PC-3 (cell line): ENCODE measurements around the gene LIN7A. TPM values are rescaled to one million over a fixed set of nuclear protein-coding genes. Genes with fewer than 3 reads are reported as not detected.

Source experiments
- ATAC-seq: fragments of 200-7000 bp; cut with Tn5 transposase; 2 replicates; pipeline ENCODE4 v1.9.1; 2020; ENCODE audit warnings: mild to moderate bottlenecking, moderate library complexity
- BruUV-seq: library from RNA; stranded (reverse); fragments of 400-500 nt; replicated peaks from 2 replicates; lab custom pipeline; 2021; lab: Mats Ljungman, UMichigan
- CTCF ChIA-PET: fragments of 300-600 bp; sonication (Branson Sonifier 250); formaldehyde crosslinking; loops from one replicate; lab custom pipeline; 2022; ENCODE audit warnings: antibody characterized with exemption; lab: Charles Lee
- POLR2A ChIA-PET: fragments of 300-600 bp; sonication (Branson Sonifier 250); formaldehyde crosslinking; loops from one replicate; lab custom pipeline; 2022; ENCODE audit warnings: antibody characterized with exemption; ENCODE audit not compliant: unreplicated experiment; lab: Charles Lee
- DNase-seq: peaks from one replicate; pipeline ENCODE4 v3.0.0-alpha.2; 2015
- H2AFZ ChIP-seq: fragments of 300-600 bp; sonication (generic); 2 replicates; pipeline ENCODE4 v1.6.0; 2016; ENCODE audit warnings: antibody characterized with exemption, low read length
- H3F3A ChIP-seq: fragments of 300-600 bp; sonication (generic); one replicate; pipeline ENCODE4 v1.6.0; 2017; ENCODE audit warnings: antibody characterized with exemption, low read length, control low read depth, mild to moderate bottlenecking; ENCODE audit not compliant: unreplicated experiment
- H3K27ac ChIP-seq: fragments of 300-600 bp; sonication (generic); 2 replicates; pipeline ENCODE4 v1.5.1; 2016; ENCODE audit warnings: mild to moderate bottlenecking, low read length
- H3K27me3 ChIP-seq: fragments of 300-600 bp; sonication (generic); 2 replicates; pipeline ENCODE4 v1.6.1; 2016; ENCODE audit warnings: low read length, mixed read lengths
- H3K36me3 ChIP-seq: fragments of 300-600 bp; sonication (generic); 2 replicates; pipeline ENCODE4 v1.6.1; 2016; ENCODE audit warnings: low read depth, mixed run types, low read length, mixed read lengths
- H3K4me1 ChIP-seq: fragments of 300-600 bp; sonication (generic); 2 replicates; pipeline ENCODE4 v1.5.1; 2016; ENCODE audit warnings: low read length; ENCODE audit not compliant: insufficient read depth
- H3K4me2 ChIP-seq: fragments of 300-600 bp; sonication (generic); 2 replicates; pipeline ENCODE4 v1.6.0; 2016; ENCODE audit warnings: low read length
- H3K4me3 ChIP-seq: fragments of 300-600 bp; sonication (generic); 2 replicates; pipeline ENCODE4 v1.5.1; 2016; ENCODE audit warnings: mild to moderate bottlenecking, low read length, mixed read lengths
- H3K79me2 ChIP-seq: fragments of 300-600 bp; sonication (generic); 2 replicates; pipeline ENCODE4 v1.6.1; 2017; ENCODE audit warnings: low read length, mixed read lengths
- H3K9ac ChIP-seq: fragments of 300-600 bp; sonication (generic); 2 replicates; pipeline ENCODE4 v1.6.0; 2016; ENCODE audit warnings: mild to moderate bottlenecking, low read length
- H3K9me2 ChIP-seq: fragments of 300-600 bp; sonication (generic); replicated peaks from 2 replicates; pipeline ENCODE4 v1.6.1; 2016; ENCODE audit warnings: mixed run types, low read length, mixed read lengths
- H3K9me3 ChIP-seq: fragments of 300-600 bp; sonication (generic); 2 replicates; pipeline ENCODE4 v1.6.1; 2016; ENCODE audit warnings: low read length, mixed read lengths
- H4K20me1 ChIP-seq: fragments of 300-600 bp; sonication (generic); 2 replicates; pipeline ENCODE4 v1.6.1; 2016; ENCODE audit warnings: low read length, mixed read lengths
- CTCF ChIP-seq: fragments of 300-600 bp; sonication (generic); conservative IDR thresholded peaks from 2 replicates; pipeline ENCODE4 v1.5.1; 2017; ENCODE audit warnings: antibody characterized with exemption, low read depth, mild to moderate bottlenecking, low read length
- EZH2 ChIP-seq: fragments of 300-600 bp; sonication (generic); IDR thresholded peaks from one replicate; pipeline ENCODE4 v1.6.1; 2017; ENCODE audit warnings: antibody characterized with exemption, mild to moderate bottlenecking, low read length; ENCODE audit not compliant: unreplicated experiment
- EZH2phosphoT487 ChIP-seq: fragments of 300-600 bp; sonication (generic); IDR thresholded peaks from 2 replicates; pipeline ENCODE4 v1.6.1; 2018; ENCODE audit warnings: mild to moderate bottlenecking, antibody characterized with exemption, low read length, borderline replicate concordance
- intact Hi-C: fragments of 100-400 bp; cut with micrococcal nuclease; formaldehyde crosslinking; loops from 2 replicates; pipeline ENCODE4 v1.9.0; 2023
- total RNA-seq: library from RNA; depleted of rRNA; stranded (reverse); fragments of >200 nt; gene quantifications from 2 replicates; pipeline ENCODE4 v1.2.3, GENCODE V29; 2014

Gene LIN7A
- total RNA-seq, 1 experiment from 2014 or later, result not detected

DNA sequence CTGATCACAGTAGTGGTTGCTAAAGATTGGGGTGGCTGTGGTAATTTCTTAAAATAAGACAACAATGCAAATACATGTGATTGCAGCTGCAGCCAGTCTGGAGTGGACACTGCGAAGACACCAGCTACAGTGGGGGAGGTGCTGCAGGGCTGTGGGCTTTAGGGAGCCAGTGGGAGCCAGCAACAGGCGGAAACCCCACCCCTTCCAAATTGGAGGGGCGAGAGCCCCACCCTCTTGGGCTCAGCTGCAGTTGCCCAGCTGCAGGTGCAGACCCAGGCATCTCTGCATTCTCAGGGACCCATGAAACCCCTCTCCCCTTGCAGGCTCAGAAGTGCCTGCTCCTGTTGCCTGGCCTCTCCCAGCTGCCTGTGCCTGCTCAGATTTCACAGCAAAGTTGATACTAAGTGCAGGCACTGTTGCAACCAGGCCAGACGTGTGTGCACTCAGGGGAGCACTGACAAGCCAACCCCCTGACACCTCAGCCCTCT, 116.2 kb downstream of the LIN7A start:
- no peaks in the 10 kb centered on the region for H3K4me1 ChIP-seq

DNA sequence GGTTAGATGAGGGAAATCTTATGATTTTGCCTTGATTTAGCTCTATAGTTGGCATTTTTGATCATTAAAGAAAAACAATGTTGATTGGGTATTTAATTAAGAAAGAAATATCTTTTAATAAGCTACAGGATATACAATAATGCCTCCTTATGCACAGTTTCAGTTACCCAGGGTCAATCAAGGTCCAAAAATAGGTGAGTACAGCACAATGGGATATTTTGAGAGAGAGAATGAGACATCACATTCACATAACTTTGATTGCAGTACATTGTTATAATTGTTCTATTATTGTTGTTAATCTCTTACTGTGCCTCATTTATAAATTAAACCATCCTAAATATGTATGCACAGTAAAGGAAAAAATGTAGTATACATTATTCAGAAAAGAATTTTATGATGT, 118.9 kb downstream of the LIN7A start:
- ATAC-seq (no peak), DNase-seq (no peak)
- H3K79me2 ChIP-seq, result no peaks in the 10 kb centered on the region
- no peaks in the 10 kb centered on the region for H3K4me1 ChIP-seq
- H3K9ac ChIP-seq, result no peak overlapping the region
- POLR2A ChIA-PET, result no interaction called here
- 0 out of 2 replicates have a peak, but pooled peaks cover 9% of the 10 kb centered on the region for H3K27me3 ChIP-seq
- no peak overlapping the region for H3K4me2 ChIP-seq
- no peaks in the 10 kb centered on the region for H4K20me1 ChIP-seq
- H3K36me3 ChIP-seq, result no peaks in the 10 kb centered on the region
- H2AFZ ChIP-seq, result no peak overlapping the region
- no TSS peak for BruUV-seq
- no peak overlapping the region for H3K4me3 ChIP-seq
- intact Hi-C loops, result no loop called here
- H3F3A ChIP-seq, result no peaks in the 10 kb centered on the region
- no peak overlapping the region for H3K27ac ChIP-seq
- H3K9me2 ChIP-seq, result no peaks in the 10 kb centered on the region
- TF ChIP-seq EZH2, result no peak
- no peak for TF ChIP-seq EZH2phosphoT487
- TF ChIP-seq CTCF, result no peak
- CTCF ChIA-PET, result no interaction called here
- no peaks in the 10 kb centered on the region for H3K9me3 ChIP-seq

More for the DNA sequence above, 116.2 kb downstream of the LIN7A start:
- BruUV-seq, result no TSS peak
- no peak overlapping the region for H2AFZ ChIP-seq
- no peaks in the 10 kb centered on the region for H3K36me3 ChIP-seq
- H3F3A ChIP-seq, result no peaks in the 10 kb centered on the region
- 0 out of 2 replicates have a peak, but pooled peaks cover 9% of the 10 kb centered on the region for H3K27me3 ChIP-seq
- no peak overlapping the region for H3K9ac ChIP-seq
- no peaks in the 10 kb centered on the region for H3K9me3 ChIP-seq
- intact Hi-C loops, result no loop called here
- H3K79me2 ChIP-seq, result no peaks in the 10 kb centered on the region
- H3K27ac ChIP-seq, result no peak overlapping the region
- ChIA-PET CTCF (no interaction called here), POLR2A (no interaction called here)
- no peak overlapping the region for H3K4me2 ChIP-seq
- no peak for ATAC-seq
- no peaks in the 10 kb centered on the region for H3K9me2 ChIP-seq
- H4K20me1 ChIP-seq, result no peaks in the 10 kb centered on the region
- DNase-seq, result no peak
- H3K4me3 ChIP-seq, result no peak overlapping the region
- TF ChIP-seq CTCF (no peak), EZH2phosphoT487 (no peak), EZH2 (no peak)

- POLR2A ChIA-PET, result no interaction called here
- DNase-seq, result no peak
Observed at GRCh38 chr12:80815351-80815750, 122.4 kb downstream of the LIN7A start.

More at GRCh38 chr12:80815351-80815750, 122.4 kb downstream of the LIN7A start:
- Histone ChIP-seq H3K79me2 (no peaks in the 10 kb centered on the region), H3K4me2 (no peak overlapping the region), H3K27me3 (0 out of 2 replicates have a peak, but pooled peaks cover 9% of the 10 kb centered on the region), H3K9ac (no peak overlapping the region), H3K9me2 (no peaks in the 10 kb centered on the region), H3K4me3 (no peak overlapping the region), H3K4me1 (no peaks in the 10 kb centered on the region), H4K20me1 (no peaks in the 10 kb centered on the region), H2AFZ (no peak overlapping the region), H3K36me3 (no peaks in the 10 kb centered on the region), H3F3A (no peaks in the 10 kb centered on the region), H3K27ac (no peak overlapping the region), H3K9me3 (no peaks in the 10 kb centered on the region)
- no peak for ATAC-seq
- CTCF ChIA-PET, result no interaction called here
- no TSS peak for BruUV-seq
- intact Hi-C loops, result no loop called here
- TF ChIP-seq EZH2phosphoT487 (no peak), CTCF (no peak), EZH2 (no peak)
